ENCODE measurements around the gene ZNF382.

- TF ChIP-seq CTCF (IDR thresholded peaks at IDR 0.05; ENCODE audit: extremely low read depth in 1 of 2, insufficient read depth in 1 of 2, low read depth in 1 of 2, low read length in 2 of 2) (no peak), POLR2A (IDR thresholded peaks at IDR 0.05; ENCODE audit: low read depth, low read length) (no peak), POLR2AphosphoS5 (IDR thresholded peaks at IDR 0.05; ENCODE audit: insufficient read depth, low read depth, low read length) (no peak), MAX (IDR thresholded peaks at IDR 0.05; ENCODE audit: insufficient read depth, insufficient read length) (no peak), EZH2 (IDR thresholded peaks at IDR 0.05; ENCODE audit: borderline replicate concordance, low read depth, low read length, severe bottlenecking) (no peak), GATA2 (IDR thresholded peaks at IDR 0.05; ENCODE audit: insufficient read depth, insufficient read length, low read depth, low read length) (no peak), MYC (IDR thresholded peaks at IDR 0.05; ENCODE audit: low read depth, low read length) (no peak), JUN (IDR thresholded peaks at IDR 0.05; ENCODE audit: borderline replicate concordance, insufficient read depth, insufficient read length, low read depth) (no peak)
Measured at GRCh38 chr19:36635342-36635741, 30.2 kb downstream of the ZNF382 start.
